NCI-H2107 treated with DMSO at 0.1 percent for 48 hours (cell line): ENCODE measurements around the gene FAP.

ENCODE experiments used
- DNase-seq: peaks from one replicate; lab custom pipeline; 2025; ENCODE audit not compliant: unreplicated experiment; lab: John Stamatoyannopoulos, UW

FAP gene

GRCh38 chr2:162243294-162243693, at the start of gene FAP:
Gene FAP (minus strand): TSS chr2:162243445. CDS start chr2:162243327, 118 bp downstream.
- no peak for DNase-seq

GRCh38 chr2:162291748-162292147, 48.5 kb upstream of the FAP start:
- DNase-seq: no peak

GRCh38 chr2:162282765-162283425, 39.6 kb upstream of the FAP start:
- DNase-seq: no peak

- no peak for DNase-seq
Observed at GRCh38 chr2:162280654-162281053, 37.4 kb upstream of the FAP start.

DNA sequence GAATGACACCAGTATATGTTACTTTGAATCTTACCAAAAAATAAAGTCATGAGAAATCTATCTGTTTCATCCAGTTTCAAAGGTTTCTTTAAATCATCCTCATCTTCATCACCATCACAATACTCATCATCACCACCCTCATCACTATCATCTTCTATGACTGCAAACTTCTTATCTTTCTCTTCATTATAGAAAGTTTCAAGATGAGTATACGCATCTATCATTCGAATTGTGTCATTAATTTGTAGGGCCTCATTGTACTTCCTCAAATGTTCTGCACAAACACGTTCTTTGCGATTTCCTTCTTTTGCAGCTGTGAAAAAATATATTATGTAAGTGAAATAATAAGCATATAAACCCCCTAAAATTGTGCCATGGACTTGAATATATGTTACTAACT, 34.1 kb upstream of the FAP start:
- no peak for DNase-seq

DNA sequence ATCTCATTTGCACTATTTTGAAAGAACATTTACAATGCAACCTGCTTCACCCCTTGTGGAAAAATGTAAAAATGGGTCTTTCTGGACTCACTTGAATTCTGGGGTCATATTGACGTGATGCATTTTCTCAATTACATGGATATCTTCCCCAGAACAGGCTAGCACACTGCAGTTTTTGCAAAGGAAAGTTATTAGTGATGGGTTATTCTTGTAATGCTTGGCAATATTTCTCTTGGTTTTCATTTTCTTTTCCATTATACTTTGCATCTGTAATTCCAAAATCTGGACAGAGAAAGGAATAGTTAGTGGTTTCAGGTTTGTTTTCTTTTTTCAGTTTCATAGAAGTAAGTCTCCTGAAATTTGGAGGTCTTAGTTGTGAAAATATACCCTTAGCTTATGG, 24.8 kb upstream of the FAP start:
- no peak for DNase-seq

GRCh38 chr2:162267496-162267895, 24.3 kb upstream of the FAP start:
- no peak for DNase-seq

GRCh38 chr2:162266460-162266760, 23.2 kb upstream of the FAP start:
- no peak for DNase-seq

DNA sequence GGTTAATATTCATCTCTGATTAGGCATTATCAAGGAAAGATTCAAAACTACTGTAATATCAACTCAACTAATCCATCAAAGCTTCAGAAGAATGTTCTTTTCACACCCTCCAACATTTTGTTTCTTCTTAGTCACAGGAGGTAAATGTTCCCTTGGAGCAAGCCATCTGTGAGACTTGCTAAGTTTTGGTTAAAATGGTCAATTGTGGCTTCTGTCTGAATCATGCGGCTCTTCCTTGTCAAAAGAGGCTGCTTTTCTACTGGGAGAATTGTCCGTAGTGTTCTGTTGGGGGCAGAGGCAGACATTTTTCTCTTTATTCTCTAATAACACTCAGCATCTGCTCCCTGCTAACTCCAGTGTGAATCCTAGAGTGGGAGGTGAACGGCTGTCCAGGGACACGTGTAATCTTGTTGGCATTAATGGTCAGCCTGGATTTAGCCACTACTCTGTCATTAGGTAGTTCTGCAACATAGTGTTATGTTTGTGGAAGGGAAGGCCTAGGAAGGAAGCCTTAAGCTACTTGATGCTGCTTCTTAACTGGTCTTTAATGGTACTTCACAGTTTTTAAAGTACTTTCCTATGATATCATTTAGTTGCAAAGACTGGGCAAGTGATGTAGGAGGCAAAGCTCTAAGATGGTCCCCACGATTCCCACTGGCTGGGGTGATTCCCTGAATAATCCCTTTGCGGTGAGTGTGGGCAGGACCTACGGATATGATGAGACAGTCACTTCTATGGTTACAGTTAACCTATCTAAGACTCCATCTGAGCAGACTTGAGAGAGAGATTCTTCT, 22.6 kb upstream of the FAP start:
- DNase-seq: no peak

GRCh38 chr2:162261032-162261945, 18.0 kb upstream of the FAP start:
- no peak for DNase-seq

DNA sequence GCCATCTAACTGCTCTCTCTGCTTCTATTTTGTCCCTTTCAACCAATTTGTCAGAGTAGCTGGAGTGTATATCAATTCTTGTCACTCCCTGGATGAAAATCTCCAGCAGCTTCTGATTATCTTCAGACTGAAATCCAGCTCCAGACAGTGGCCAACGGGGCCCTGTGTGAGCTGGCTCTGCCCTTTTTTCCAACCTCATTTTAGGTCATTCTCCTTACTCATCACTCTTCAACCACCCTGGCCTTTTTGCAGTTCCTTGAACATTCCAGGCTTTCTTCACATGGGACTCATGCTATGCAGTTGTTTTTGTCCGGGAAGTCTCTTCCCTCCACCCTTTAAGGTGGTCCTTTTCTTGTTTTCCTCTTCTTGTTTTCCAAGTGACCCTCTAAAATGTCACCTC, 15.4 kb upstream of the FAP start:
- no peak for DNase-seq

- DNase-seq: no peak
Observed at GRCh38 chr2:162258169-162258568, 14.9 kb upstream of the FAP start.

DNA sequence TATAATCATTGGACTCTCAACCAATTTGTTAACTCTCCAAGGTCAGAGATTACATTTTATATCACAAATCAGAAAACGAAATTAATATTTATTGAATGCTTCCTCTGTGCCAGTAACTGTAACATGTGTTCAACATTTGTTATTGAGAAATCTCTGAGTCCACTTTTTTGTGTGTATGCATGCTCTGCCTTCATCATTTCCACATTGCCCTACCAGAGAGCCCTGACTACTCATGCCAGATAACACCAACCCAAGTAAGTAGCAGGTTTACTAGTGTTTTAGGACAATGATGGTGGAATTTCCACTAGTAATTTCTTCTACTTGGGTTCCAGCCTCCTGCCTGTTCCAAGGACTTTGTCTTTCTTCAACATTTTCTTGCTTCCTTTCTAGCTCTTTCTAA, 14.2 kb upstream of the FAP start:
- DNase-seq: no peak

DNA sequence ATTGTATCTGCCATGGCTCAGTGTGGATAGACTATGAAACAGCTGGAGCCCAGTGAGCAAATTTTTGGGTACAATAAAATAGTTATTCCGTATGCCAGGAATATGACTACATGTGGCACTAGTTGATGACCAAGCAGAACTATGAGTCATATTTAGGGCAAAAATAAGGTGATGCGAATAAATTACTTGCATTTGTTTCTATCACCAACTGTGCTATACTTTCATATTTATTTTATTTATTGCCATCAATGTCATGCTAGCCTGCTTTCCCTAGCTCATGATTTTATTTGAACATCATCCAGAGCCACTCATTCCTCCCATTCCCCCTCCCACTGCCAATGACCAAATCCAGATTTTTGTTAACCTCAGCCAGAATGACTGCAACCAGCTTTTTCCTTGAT, 13.3 kb upstream of the FAP start:
- no peak for DNase-seq

GRCh38 chr2:162254236-162254871, 11.1 kb upstream of the FAP start:
- DNase-seq: no peak

GRCh38 chr2:162253435-162253834, 10.2 kb upstream of the FAP start:
- DNase-seq: no peak

- no peak for DNase-seq
Observed at GRCh38 chr2:162252153-162252552, 8.9 kb upstream of the FAP start.

DNA sequence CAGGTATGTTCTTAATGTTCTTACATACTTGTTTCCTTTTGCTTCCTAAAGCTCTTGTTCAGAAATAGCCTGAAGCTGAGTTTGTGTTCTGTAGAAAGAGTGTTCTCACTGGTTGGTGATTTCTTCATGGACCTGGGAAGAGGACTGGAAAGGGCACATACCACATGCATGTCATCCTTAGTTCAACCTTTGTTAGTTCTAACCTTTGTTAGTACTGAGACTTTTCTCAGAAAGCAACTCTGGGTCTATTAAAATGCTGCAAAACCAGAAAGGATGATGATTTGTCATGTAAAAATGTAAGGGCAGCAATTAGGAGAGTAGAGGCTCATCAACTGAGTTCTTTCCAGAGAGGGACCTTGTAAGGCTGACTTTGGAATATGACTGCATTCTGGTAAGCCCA, 2.5 kb upstream of the FAP start:
- DNase-seq: no peak

- no peak for DNase-seq
Observed at GRCh38 chr2:162245061-162245460, 1.8 kb upstream of the FAP start.

GRCh38 chr2:162244541-162245031, 1.3 kb upstream of the FAP start:
- DNase-seq: no peak

- DNase-seq: no peak
Observed at GRCh38 chr2:162243715-162244114, 470 bp upstream of the FAP start.
